Stimulated activated CD8-positive, alpha-beta memory T cell treated with anti-CD3 and anti-CD28 coated beads, Interleukin-15, amount 100 ng/mL, for 24 hours (primary cell): ENCODE data around the gene RGS3.
"Not testable (repeated sequence)": the region's sequence is repeated elsewhere in the genome, so short reads cannot be mapped to it uniquely, and the experiment has no call there.

Experiments used
- DNase-seq: peaks from one replicate; pipeline ENCODE4 v3.0.0-alpha.2; 2020; ENCODE audit warnings: low read depth

Gene RGS3

DNA sequence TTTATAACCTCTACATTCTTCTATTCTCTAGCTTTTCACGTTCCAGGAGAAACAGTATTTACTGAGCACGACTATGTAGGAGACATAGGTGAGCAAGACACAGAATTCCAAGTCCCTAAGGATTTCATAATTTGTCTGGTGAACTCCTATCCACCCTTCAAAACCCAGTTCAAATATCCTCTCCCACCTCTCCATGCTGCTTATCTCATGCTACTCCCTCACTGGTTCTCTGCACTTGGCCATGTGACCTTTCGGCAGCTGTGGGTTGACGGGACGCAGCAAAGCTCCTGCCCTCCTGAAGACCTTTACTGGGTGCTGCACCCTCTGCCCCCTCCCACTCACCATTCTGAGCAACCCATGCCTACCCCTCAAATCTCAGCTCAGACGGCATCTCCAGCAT, 173.2 kb downstream of the RGS3 start:
- DNase-seq: no peak

DNA sequence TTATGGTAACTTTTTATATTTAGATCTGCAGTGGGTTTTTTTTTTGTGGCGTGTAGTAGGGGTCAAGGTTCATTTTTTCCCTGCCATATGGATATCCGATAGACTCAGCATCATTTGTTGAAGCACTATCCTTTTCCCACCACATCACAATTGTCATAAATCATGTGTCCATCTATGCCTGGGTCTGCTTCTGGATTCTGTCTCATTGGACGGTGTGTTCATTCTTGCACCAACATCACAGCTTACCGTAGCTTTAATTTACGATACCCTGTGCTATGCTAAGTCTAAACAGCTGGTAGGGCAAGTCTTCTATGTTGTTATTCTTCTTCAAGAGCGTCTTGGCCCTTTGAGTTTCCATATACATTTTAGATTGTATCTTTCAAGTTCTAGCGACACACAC, 175.0 kb downstream of the RGS3 start:
- DNase-seq: no peak

DNA sequence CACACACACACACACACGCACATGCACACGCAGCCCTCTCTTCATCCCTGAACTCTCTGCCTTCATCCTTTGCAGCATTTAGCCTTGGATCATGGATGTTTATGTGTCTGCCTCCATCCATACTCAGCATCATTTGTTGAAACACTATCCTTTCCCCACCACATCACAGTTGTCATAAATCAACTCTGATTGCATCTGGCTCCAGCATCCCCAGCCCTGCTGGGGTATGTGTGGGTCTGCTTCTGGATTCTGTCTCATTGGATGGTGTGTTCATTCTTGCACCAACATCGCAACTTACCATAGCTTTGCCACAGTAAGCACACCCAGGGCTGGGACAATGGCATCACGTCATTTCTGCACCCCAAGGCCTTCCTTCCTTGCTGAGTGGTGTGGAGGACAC, 175.4 kb downstream of the RGS3 start:
- DNase-seq: no peak

DNA sequence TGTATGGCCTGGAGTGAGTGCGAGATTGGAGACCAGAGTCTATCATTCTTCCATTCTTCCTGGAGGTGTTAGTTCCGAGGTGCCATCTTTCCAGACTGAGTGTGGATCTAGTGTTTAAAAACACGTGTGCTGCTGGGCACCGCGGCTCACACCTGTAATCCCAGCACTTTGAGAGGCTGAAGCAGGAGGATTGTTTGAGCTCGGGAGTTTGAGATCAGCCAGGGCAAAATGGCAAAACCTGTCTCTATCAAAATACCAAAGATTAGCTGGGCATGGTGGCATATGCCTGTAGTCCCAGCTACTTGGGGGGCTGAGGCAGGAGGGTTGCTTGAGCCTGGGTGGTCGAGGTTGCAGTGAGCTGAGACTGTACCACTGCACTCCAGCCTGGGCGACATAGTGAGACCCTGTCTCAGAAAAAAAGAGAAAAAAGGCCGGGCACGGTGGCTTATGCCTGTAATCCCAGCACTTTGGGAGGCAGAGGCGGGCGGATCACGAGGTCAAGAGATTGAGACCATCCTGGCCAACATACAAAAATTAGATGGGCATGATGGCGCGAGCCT, 176.0 kb downstream of the RGS3 start:
- not testable (repeated sequence) for DNase-seq

DNA sequence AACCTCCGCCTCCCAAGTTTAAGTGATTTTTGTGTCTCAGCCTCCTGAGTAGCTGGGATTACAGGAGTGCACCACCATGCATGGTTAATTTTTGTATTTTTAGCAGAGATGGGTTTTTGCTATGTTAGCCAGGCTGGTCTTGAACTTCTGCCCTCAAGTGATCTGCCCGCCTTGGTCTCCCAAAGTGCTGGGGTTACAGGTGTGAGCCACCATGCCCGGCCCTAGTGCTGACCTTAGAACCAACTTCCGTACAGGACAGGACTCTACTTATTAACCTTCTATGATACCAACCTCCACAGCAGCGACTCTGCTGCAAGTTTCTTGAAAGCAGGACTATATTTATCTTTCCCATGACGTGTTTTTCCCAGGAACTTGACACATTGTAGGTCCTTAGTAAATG, 176.9 kb downstream of the RGS3 start:
- DNase-seq: no peak

DNA sequence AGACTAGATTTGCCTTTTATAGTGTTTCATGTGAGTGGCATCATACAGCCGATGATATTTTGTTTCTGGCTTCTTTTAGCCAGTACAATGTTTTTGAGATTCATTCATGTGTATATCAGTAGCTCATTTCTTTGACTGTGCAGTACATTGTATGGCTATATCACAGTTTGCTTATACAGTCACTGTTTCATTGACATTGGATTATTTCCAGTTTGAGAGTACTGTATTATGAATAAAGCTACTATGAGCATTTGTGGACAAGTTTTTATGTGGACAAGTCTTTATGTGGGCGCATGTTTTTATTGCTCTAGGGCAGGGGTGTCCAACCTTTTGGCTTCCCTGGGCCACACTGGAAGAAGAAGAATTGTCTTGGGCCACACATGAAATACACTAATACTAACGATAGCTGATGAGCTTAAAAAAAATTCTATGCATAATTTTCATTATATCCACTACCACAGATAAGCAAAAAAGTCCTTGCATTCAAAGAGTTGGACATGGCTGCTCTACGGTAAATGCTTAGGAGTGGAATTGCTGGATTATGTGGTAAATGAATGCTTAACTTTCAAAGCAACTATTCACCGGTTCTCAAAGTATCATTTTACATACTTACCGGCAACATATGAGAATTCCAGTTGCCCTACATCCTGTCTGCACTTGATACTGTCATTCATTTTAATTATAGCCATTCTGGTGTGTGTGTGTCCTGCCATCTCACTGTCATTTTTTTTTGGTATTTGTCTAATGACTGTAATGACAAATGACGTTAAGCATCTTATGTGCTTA, 177.8 kb downstream of the RGS3 start:
- no peak for DNase-seq

DNA sequence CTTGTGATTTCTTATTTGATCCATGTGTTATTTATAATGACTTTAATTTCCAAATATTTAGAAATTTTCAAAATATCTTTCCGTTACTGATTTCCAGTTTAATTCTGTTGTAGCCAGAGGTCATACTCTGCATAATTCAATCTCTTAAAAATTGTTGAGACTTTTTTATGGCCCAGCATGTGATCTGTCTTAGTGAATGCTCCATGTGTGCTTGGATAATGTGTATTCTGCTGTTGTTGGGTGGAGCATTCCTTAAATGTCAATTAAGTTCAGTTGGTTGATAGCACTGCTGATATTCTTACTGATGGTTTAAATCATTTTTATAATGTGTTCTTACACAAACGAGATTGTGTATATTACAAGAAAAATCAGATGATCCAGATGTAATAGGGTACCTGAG, 180.8 kb downstream of the RGS3 start:
- no peak for DNase-seq

DNA sequence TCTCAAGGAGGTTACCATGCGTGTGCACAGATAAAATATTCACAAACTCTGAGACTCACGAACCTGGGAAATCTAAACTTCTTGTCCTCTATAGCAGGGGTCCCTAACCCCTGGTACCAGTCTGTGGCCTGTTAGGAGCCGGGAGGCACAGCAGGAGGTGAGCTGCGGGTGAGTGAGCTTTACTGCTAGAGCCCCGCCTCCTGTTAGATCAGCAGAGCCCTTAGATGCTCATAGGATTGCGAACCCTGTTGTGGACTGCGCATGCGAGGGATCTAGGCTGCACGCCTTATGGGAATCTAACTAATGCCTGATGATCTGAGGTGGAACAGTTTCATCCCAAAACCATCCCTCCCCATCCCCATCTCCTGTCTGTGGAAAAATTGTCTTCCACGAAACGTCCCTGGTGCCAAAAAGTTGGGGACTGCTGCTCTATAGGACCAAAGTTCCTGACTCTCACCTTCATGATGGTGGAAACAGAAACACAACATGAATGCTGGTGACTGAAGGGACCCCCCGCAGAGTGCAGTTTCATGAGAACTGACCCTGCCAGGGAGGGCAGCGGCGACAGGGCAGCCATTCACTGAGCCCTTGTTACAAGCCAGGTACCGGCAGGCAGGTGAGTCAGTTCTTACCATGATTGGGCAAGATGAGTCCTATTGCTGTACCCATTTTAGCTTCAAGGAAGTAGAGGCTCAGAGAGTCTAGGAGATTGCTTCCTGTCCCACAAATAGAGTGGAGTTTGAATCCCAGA, 181.9 kb downstream of the RGS3 start:
- DNase-seq: no peak

DNA sequence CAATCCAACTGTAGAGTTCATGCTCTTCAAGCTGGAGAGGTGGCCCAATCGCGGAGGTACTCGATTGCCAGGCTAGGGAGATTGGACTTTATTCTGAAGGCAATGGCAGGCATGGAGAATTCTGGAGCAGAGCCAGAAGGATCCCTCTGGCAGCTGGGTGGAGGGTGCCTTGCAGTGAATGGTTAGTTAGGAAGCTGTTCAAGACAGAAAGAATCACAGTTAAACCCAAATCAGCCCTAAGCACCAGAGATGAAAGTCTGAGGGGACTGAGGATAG, 182.4 kb downstream of the RGS3 start:
- no peak for DNase-seq

DNA sequence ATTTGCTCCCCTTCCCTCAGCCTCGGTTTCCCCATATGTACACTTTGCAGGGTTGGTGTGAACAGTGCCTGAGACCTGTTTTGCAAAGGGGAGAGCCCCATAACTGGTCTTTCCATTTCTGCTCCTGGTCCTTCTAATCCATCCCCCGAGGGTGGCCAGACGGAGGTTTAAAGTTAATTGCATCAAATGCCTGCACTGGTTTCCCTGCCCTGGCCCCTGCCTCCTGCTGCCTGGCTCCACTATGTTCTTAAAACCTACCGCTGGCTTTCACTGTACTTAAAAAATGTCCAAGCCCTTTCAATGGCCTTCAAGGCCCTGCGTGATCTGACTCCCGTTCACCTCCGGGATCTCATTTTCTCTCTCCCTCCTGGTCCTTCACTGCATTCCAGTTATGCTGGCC, 183.0 kb downstream of the RGS3 start:
- no peak for DNase-seq
